Type B pancreatic cell (in vitro differentiated cells): ENCODE results near the gene H3-3A. TPM values are rescaled to one million over a fixed set of nuclear protein-coding genes. Genes with fewer than 3 reads are reported as not detected.

ENCODE experiments used
- DNase-seq: peaks from one replicate; pipeline ENCODE4 v3.0.0; 2021; ENCODE audit warnings: mixed read lengths; ENCODE audit not compliant: unreplicated experiment; ENCODE audit errors: extremely low spot score
- H3K27ac Mint-ChIP-seq: 2 replicates; pipeline ENCODE4 v1.8.0; 2021; ENCODE audit warnings: mild to moderate bottlenecking, mixed read lengths
- H3K27me3 Mint-ChIP-seq: 2 replicates; pipeline ENCODE4 v1.8.0; 2021; ENCODE audit warnings: mixed read lengths
- H3K36me3 Mint-ChIP-seq: 2 replicates; pipeline ENCODE4 v1.8.0; 2021; ENCODE audit warnings: mixed read lengths
- H3K4me1 Mint-ChIP-seq: one replicate; pipeline ENCODE4 v1.8.0; 2021; ENCODE audit warnings: mixed read lengths; ENCODE audit not compliant: unreplicated experiment
- H3K4me3 Mint-ChIP-seq: 2 replicates; pipeline ENCODE4 v1.8.0; 2021; ENCODE audit warnings: mild to moderate bottlenecking, mixed read lengths
- H3K9me3 Mint-ChIP-seq: 2 replicates; pipeline ENCODE4 v1.8.0; 2021; ENCODE audit warnings: mixed read lengths
- CTCF ChIP-seq: fragments of 200-600 bp; sonication (generic); conservative IDR thresholded peaks from 2 replicates; pipeline ENCODE4 v1.5.0; 2021; ENCODE audit warnings: antibody characterized with exemption, mild to moderate bottlenecking
- total RNA-seq: library from RNA; stranded (reverse); gene quantifications from 2 replicates; pipeline ENCODE4 v1.2.1, GENCODE V29; 2021; ENCODE audit warnings: low replicate concordance

The H3-3A gene
- total RNA-seq, 1 donor from 2014 or later = 873 TPM

DNA sequence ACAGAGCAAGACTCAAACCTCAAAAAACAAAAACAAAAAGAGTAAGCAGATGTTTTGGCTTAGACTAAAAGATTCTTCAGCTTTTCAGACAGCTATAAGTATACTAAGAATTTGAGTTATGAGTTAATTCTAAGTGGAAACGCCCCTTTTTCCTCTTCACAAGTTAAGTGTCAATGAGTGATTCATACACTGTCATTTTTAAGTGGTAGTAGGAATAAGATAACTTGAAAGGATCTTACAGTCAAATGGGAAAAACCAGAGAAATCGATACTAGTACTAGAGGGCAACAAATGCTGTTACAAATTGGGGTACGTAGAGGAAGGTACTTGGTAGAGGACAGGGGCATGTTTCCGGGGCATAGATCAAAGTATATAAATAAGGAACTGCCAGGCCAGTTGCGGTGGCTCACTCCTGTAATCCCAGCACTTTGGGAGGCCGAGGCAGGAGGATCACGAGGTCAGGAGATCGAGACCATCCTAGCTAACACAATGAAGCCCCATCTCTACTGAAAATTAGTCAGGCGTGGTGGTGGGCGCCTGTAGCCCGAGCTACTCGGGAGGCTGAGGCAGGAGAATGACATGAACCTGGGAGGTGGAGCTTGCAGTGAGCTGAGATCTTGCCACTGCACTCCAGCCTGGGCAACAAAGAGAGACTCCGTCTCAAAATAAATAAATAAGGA, 7.4 kb downstream of the H3-3A start:
- no peak for TF ChIP-seq CTCF
- no peak overlapping the region for H3K4me3 Mint-ChIP-seq
- no peak overlapping the region for H3K27ac Mint-ChIP-seq
- peaks cover 54% of the 10 kb centered on the region for H3K36me3 Mint-ChIP-seq
- no peaks in the 10 kb centered on the region for H3K9me3 Mint-ChIP-seq
- H3K4me1 Mint-ChIP-seq = peaks cover 34% of the 10 kb centered on the region
- H3K27me3 Mint-ChIP-seq = no peaks in the 10 kb centered on the region
- no peak for DNase-seq

GRCh38 chr1:226072347-226072746, 9.8 kb downstream of the H3-3A start:
- no peak for DNase-seq
- Mint-ChIP-seq H3K4me3 (no peak overlapping the region), H3K27me3 (no peaks in the 10 kb centered on the region), H3K4me1 (peaks cover 18% of the 10 kb centered on the region), H3K9me3 (no peaks in the 10 kb centered on the region), H3K27ac (no peak overlapping the region), H3K36me3 (peaks cover 39% of the 10 kb centered on the region)
- no peak for TF ChIP-seq CTCF

DNA sequence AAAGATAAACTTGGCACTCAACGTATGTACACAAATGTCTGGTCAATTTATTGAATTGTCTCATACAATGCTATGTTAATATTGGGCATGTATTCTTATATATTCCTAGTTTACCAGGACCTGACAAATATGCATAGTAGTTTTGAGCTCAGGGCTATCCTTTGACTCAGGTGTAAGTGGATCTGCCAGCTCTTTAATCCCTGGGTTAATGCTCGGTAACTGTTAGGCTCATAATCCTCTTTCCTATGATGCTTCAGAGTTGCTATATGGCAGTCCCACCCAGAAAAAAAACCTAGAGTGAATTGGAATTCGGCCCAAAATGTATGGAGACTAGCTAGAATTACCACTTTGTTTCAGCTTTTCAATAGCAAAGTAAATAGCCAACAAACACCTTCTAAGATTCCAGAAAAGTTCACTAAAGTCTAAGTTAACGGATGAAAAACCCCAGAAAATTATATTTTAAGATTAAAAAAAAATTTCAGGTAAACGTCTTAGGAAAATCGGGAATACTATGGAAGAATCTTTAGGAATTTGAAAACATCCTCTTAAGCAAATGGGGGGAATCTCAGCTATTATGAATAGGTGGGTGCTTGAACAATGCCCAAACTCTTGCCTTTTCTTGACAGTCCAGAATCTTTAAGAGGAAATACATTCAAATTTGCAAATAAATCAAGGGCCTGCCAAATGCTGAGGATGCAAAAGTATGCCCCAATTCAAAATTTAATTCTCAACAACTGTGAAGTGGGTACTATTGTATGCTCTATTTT, 10.9 kb downstream of the H3-3A start:
- no peaks in the 10 kb centered on the region for H3K27me3 Mint-ChIP-seq
- H3K9me3 Mint-ChIP-seq = no peaks in the 10 kb centered on the region
- H3K27ac Mint-ChIP-seq = no peak overlapping the region
- no peak for TF ChIP-seq CTCF
- peaks cover 39% of the 10 kb centered on the region for H3K36me3 Mint-ChIP-seq
- H3K4me3 Mint-ChIP-seq = no peak overlapping the region
- DNase-seq = no peak
- H3K4me1 Mint-ChIP-seq = peaks cover 13% of the 10 kb centered on the region

GRCh38 chr1:226074046-226074445, 11.5 kb downstream of the H3-3A start:
- no peaks in the 10 kb centered on the region for H3K27me3 Mint-ChIP-seq
- TF ChIP-seq CTCF = no peak
- no peak overlapping the region for H3K27ac Mint-ChIP-seq
- H3K9me3 Mint-ChIP-seq = no peaks in the 10 kb centered on the region
- no peak overlapping the region for H3K4me3 Mint-ChIP-seq
- DNase-seq = no peak
- H3K36me3 Mint-ChIP-seq = peaks cover 33% of the 10 kb centered on the region
- peaks cover 8% of the 10 kb centered on the region for H3K4me1 Mint-ChIP-seq

DNA sequence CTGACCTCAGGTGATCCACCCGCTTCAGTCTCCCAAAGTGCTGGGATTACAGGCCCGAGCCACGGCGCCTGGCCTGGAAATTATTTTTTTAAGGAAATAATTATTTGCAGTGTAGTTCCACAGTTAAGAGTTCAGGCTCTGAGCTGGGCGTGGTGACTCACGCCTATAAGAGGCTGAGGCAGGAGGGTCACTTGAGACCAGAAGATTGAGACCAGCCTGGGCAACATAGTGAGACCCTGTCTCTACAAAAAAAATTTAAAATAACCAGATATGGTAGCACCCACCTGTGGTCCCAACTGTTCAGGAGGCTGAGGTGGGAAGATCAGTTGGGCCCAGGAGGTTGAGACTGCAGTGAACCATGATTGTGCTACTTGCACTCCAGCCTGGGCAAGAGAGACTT, 13.9 kb downstream of the H3-3A start:
- H3K9me3 Mint-ChIP-seq = no peaks in the 10 kb centered on the region
- DNase-seq = no peak
- no peak overlapping the region for H3K4me3 Mint-ChIP-seq
- peaks cover 23% of the 10 kb centered on the region for H3K36me3 Mint-ChIP-seq
- H3K4me1 Mint-ChIP-seq = peaks cover 4% of the 10 kb centered on the region
- no peak for TF ChIP-seq CTCF
- no peak overlapping the region for H3K27ac Mint-ChIP-seq
- H3K27me3 Mint-ChIP-seq = peaks cover 3% of the 10 kb centered on the region
